Stimulated activated CD8-positive, alpha-beta memory T cell treated with anti-CD3 and anti-CD28 coated beads, Interleukin-15, amount 100 ng/mL, for 1 hour (primary cell): ENCODE measurements around the gene ZNF385A.

Experiments
- DNase-seq: peaks from one replicate; pipeline ENCODE4 v3.0.0-alpha.2; 2020; ENCODE audit warnings: low read depth

The ZNF385A gene

DNA sequence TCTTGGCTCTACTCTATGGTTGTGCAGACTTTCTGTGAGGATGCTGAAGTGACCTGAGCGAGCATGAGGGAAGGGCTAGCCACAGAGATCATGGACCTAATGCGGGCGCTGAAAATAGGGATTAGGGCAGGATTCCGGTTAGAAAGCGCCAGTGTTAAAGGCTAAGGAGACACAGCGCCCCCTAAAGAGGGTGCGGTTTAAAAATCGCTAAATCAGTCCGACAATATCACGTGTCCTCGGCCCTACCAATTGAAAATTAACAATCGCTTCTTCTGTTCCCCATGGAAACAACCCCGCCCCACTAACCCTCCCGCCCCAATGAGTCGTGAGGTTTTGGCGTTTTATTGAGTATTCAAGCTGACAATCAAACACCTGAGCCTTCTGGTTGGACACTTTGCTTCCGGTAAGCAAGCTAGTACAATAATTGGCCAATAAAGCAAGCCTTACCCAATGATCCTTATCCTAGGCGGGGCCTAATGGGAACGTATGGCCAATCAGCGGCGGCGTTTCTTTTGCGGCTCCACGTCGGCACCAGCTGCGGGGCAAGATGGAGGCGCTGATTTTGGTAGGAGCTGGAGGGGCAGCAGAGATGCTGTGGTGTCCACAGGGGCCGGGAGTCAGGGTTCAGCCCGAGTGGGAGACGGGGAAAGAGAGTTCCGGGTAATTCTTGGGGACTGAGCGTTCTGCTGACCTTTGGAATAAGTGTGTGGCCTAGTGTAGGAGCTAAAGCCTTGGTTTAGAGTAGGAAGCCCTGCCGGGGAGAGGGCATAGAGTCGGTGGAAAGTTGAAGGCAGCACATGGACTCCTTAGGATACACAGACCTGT, 59.7 kb downstream of the ZNF385A start, which contains the start of gene COPZ1:
Gene COPZ1, plus strand, starts transcription at position 515 of the 825 bp plus-strand sequence. Its CDS starts 33 bp downstream, at position 548.
- peak; percentile 83 for DNase-seq

- no peak for DNase-seq
Observed at GRCh38 chr12:54321363-54321762, 63.2 kb downstream of the ZNF385A start.
